Activated naive CD4-positive, alpha-beta T cell treated with anti-CD3 and anti-CD28 coated beads, Interleukin-2, amount 50 U/mL, for 72 hours (primary cell): Measurements from ENCODE around the gene ADGRV1. TPM values are rescaled to one million over a fixed set of nuclear protein-coding genes. Genes with fewer than 3 reads are reported as not detected.

ENCODE experiments used
- ATAC-seq, 2 donors: fragments of 150-1000 bp; cut with Tn5 transposase; 2 replicates each; pipeline ENCODE4 v1.10.0; 2021; ENCODE audit warnings: mild to moderate bottlenecking in 2 of 2, moderate library complexity in 2 of 2
- DNase-seq, 2 donors: peaks; one replicate each; pipeline ENCODE4 v3.0.0; 2021 to 2022; ENCODE audit warnings: low spot score in 2 of 2
- H3K27ac Mint-ChIP-seq, 2 donors: one replicate each; pipeline ENCODE4 v1.8.0; 2022; ENCODE audit warnings: mild to moderate bottlenecking in 2 of 2, mixed read lengths in 2 of 2
- H3K36me3 Mint-ChIP-seq, 2 donors: one replicate each; pipeline ENCODE4 v1.8.0; 2022; ENCODE audit warnings: mixed read lengths in 2 of 2
- H3K9me3 Mint-ChIP-seq, 2 donors: one replicate each; pipeline ENCODE4 v1.8.0; 2022; ENCODE audit warnings: mixed read lengths in 2 of 2
- total RNA-seq, 2 donors: library from RNA; stranded (reverse); gene quantifications; one replicate each; pipeline ENCODE4 v1.2.3, GENCODE V29; 2022

The ADGRV1 gene
- total RNA-seq, 2 donors from 2014 or later, result 0.16 TPM; not detected in 1

GRCh38 chr5:91119981-91120850 lies 561.6 kb downstream of the ADGRV1 start:
- H3K36me3 Mint-ChIP-seq, result no peaks in the 10 kb centered on the region
- DNase-seq, result no peak
- no peak for ATAC-seq
- H3K27ac Mint-ChIP-seq, result no peak overlapping the region
- no peaks in the 10 kb centered on the region for H3K9me3 Mint-ChIP-seq

GRCh38 chr5:91121347-91121993 lies 562.9 kb downstream of the ADGRV1 start:
- Mint-ChIP-seq H3K36me3 (no peaks in the 10 kb centered on the region), H3K9me3 (no peaks in the 10 kb centered on the region), H3K27ac (no peak overlapping the region)
- ATAC-seq, result no peak
- no peak for DNase-seq

- Mint-ChIP-seq H3K36me3 (no peaks in the 10 kb centered on the region), H3K27ac (no peak overlapping the region), H3K9me3 (no peaks in the 10 kb centered on the region)
- DNase-seq (no peak), ATAC-seq (no peak)
Measured at GRCh38 chr5:91122651-91123050, 564.1 kb downstream of the ADGRV1 start.

GRCh38 chr5:91123291-91123690 lies 564.7 kb downstream of the ADGRV1 start:
- Mint-ChIP-seq H3K27ac (no peak overlapping the region), H3K36me3 (no peaks in the 10 kb centered on the region), H3K9me3 (no peaks in the 10 kb centered on the region)
- no peak for ATAC-seq
- no peak for DNase-seq

- DNase-seq, result no peak
- Mint-ChIP-seq H3K9me3 (no peaks in the 10 kb centered on the region), H3K27ac (no peak overlapping the region), H3K36me3 (no peaks in the 10 kb centered on the region)
- ATAC-seq, result no peak
Measured at GRCh38 chr5:91123901-91124300, 565.3 kb downstream of the ADGRV1 start.

GRCh38 chr5:91125916-91126315 lies 567.3 kb downstream of the ADGRV1 start:
- no peaks in the 10 kb centered on the region for H3K36me3 Mint-ChIP-seq
- H3K9me3 Mint-ChIP-seq, result no peaks in the 10 kb centered on the region
- DNase-seq, result no peak
- H3K27ac Mint-ChIP-seq, result no peak overlapping the region
- no peak for ATAC-seq

- Mint-ChIP-seq H3K27ac (no peak overlapping the region), H3K36me3 (no peaks in the 10 kb centered on the region), H3K9me3 (no peaks in the 10 kb centered on the region)
- no peak for ATAC-seq
- DNase-seq, result no peak
Measured at GRCh38 chr5:91126448-91126847, 567.9 kb downstream of the ADGRV1 start.

GRCh38 chr5:91126888-91127287 lies 568.3 kb downstream of the ADGRV1 start:
- DNase-seq (no peak), ATAC-seq (no peak)
- H3K27ac Mint-ChIP-seq, result no peak overlapping the region
- H3K9me3 Mint-ChIP-seq, result no peaks in the 10 kb centered on the region
- no peaks in the 10 kb centered on the region for H3K36me3 Mint-ChIP-seq

- ATAC-seq (no peak), DNase-seq (no peak)
- Mint-ChIP-seq H3K36me3 (no peaks in the 10 kb centered on the region), H3K9me3 (no peaks in the 10 kb centered on the region), H3K27ac (no peak overlapping the region)
Measured at GRCh38 chr5:91127456-91128081, 569.0 kb downstream of the ADGRV1 start.

- H3K27ac Mint-ChIP-seq, result no peak overlapping the region
- no peaks in the 10 kb centered on the region for H3K36me3 Mint-ChIP-seq
- no peaks in the 10 kb centered on the region for H3K9me3 Mint-ChIP-seq
- ATAC-seq (no peak), DNase-seq (no peak)
Measured at GRCh38 chr5:91128604-91129003, 570.0 kb downstream of the ADGRV1 start.

- H3K36me3 Mint-ChIP-seq, result no peaks in the 10 kb centered on the region
Measured at GRCh38 chr5:91129748-91130147, 571.2 kb downstream of the ADGRV1 start.

GRCh38 chr5:91130759-91131158 lies 572.2 kb downstream of the ADGRV1 start:
- no peaks in the 10 kb centered on the region for H3K9me3 Mint-ChIP-seq
- DNase-seq, result no peak
- no peaks in the 10 kb centered on the region for H3K36me3 Mint-ChIP-seq
- no peak for ATAC-seq
- H3K27ac Mint-ChIP-seq, result no peak overlapping the region

More at GRCh38 chr5:91129748-91130147, 571.2 kb downstream of the ADGRV1 start:
- ATAC-seq (no peak), DNase-seq (no peak)
- H3K9me3 Mint-ChIP-seq, result no peaks in the 10 kb centered on the region
- no peak overlapping the region for H3K27ac Mint-ChIP-seq

- no peak overlapping the region for H3K27ac Mint-ChIP-seq
- DNase-seq (no peak), ATAC-seq (no peak)
- no peaks in the 10 kb centered on the region for H3K9me3 Mint-ChIP-seq
- H3K36me3 Mint-ChIP-seq, result no peaks in the 10 kb centered on the region
Measured at GRCh38 chr5:91132550-91132949, 574.0 kb downstream of the ADGRV1 start.

GRCh38 chr5:91133183-91133582 lies 574.6 kb downstream of the ADGRV1 start:
- ATAC-seq (peak in 1 of 2 donors; percentile 20), DNase-seq (no peak)
- H3K27ac Mint-ChIP-seq, result no peak overlapping the region
- H3K36me3 Mint-ChIP-seq, result no peaks in the 10 kb centered on the region
- H3K9me3 Mint-ChIP-seq, result no peaks in the 10 kb centered on the region

GRCh38 chr5:91135475-91136248 lies 577.1 kb downstream of the ADGRV1 start:
- no peak overlapping the region for H3K27ac Mint-ChIP-seq
- ATAC-seq (no peak), DNase-seq (no peak)
- H3K9me3 Mint-ChIP-seq, result no peaks in the 10 kb centered on the region
- H3K36me3 Mint-ChIP-seq, result no peaks in the 10 kb centered on the region

GRCh38 chr5:91136271-91136670 lies 577.7 kb downstream of the ADGRV1 start:
- no peaks in the 10 kb centered on the region for H3K9me3 Mint-ChIP-seq
- ATAC-seq, result no peak
- H3K36me3 Mint-ChIP-seq, result no peaks in the 10 kb centered on the region
- H3K27ac Mint-ChIP-seq, result no peak overlapping the region
- no peak for DNase-seq

- H3K36me3 Mint-ChIP-seq, result no peaks in the 10 kb centered on the region
- no peaks in the 10 kb centered on the region for H3K9me3 Mint-ChIP-seq
- H3K27ac Mint-ChIP-seq, result no peak overlapping the region
- ATAC-seq (no peak), DNase-seq (no peak)
Measured at GRCh38 chr5:91137647-91138046, 579.0 kb downstream of the ADGRV1 start.
